Measurements from ENCODE around the gene SH2D7.

DNA sequence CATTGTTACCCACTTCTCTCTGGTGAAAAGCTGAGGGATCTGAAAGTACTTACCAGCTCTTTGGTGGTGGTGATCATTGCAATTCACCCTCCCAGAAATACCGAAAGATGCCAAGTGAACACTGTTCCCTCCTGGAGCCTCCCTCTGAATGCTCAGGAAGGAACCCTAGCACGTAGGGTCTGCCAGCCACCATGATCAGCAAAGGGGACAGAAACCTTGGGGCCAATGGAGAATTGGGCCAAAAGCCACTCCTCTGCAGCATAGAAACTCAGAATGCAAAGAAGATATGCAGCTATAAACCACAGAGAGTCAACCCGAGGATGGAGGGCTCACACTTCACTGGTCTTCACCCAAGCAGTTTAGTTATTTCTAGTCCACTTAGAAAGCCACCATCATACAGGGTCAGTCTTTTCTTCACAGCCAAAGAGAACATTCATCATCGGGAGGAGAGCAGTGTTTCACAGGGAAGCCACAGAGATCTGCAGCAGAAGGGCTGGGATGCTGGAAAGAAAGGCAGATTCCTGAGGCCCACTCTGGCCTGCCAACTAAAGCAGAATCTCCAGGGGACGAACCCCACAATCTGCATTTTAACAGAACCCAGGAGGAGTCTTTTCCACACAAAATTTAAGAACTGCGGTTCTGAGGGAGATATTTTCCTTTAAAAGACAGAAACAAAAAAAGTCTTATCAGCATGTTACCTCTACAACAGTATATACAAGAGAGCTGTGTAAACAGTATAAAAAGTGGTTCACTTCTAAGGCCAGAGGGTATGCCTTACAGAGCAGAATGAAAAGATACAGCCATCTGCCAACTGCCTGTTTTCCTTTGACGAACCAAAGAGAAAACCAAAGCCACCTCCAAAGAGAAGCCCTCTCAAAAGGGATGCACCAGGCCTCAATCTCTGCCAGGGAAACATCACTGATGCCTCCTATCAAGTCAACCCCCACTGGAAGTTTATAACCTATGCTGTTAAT is 26.1 kb upstream of the SH2D7 start:
- no peak for TF ChIP-seq EZH2 (IDR thresholded peaks at IDR 0.05; ENCODE audit: low read depth)
- TF ChIP-seq, protein P1, sequence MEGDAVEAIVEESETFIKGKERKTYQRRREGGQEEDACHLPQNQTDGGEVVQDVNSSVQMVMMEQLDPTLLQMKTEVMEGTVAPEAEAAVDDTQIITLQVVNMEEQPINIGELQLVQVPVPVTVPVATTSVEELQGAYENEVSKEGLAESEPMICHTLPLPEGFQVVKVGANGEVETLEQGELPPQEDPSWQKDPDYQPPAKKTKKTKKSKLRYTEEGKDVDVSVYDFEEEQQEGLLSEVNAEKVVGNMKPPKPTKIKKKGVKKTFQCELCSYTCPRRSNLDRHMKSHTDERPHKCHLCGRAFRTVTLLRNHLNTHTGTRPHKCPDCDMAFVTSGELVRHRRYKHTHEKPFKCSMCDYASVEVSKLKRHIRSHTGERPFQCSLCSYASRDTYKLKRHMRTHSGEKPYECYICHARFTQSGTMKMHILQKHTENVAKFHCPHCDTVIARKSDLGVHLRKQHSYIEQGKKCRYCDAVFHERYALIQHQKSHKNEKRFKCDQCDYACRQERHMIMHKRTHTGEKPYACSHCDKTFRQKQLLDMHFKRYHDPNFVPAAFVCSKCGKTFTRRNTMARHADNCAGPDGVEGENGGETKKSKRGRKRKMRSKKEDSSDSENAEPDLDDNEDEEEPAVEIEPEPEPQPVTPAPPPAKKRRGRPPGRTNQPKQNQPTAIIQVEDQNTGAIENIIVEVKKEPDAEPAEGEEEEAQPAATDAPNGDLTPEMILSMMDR (conservative IDR thresholded peaks at IDR 0.05): no peak
